GM19397 (cell line): ENCODE results near the gene SPRR2F.
"Not testable (repeated sequence)": the region's sequence is repeated elsewhere in the genome, so short reads cannot be mapped to it uniquely, and the experiment has no call there.

Experiments used
- ATAC-seq: cut with Tn5 transposase; IDR thresholded peaks from one replicate; pipeline ENCODE4 v1.9.1; 2021; ENCODE audit warnings: mild to moderate bottlenecking, moderate library complexity; ENCODE audit not compliant: unreplicated experiment

The SPRR2F gene, protein sequence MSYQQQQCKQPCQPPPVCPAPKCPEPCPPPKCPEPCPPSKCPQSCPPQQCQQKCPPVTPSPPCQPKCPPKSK

DNA sequence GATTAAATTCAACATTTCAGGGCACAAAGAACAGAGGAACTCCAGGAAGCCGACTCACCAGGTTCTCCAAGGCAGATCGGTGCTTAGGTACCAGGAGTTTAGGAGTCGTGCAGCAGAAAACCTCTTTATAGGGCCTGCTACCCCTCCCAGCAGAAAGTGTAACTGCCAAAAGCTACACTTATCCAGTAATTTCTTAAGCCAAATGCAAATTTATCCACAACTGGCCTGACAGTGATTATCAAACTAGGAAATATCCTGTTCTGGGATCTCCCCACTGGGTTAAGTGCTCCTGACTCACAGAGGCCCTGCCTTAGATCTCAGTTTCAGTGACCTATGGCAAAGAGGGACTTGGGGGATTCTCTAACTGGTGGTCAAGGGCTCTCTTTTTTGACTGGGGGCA lies at the start of gene SPRR2F:
TSS of gene SPRR2F (minus strand) at position 101 of the 400 bp plus-strand sequence. CDS start 783 bp downstream, outside the sequence.
- ATAC-seq: no peak

DNA sequence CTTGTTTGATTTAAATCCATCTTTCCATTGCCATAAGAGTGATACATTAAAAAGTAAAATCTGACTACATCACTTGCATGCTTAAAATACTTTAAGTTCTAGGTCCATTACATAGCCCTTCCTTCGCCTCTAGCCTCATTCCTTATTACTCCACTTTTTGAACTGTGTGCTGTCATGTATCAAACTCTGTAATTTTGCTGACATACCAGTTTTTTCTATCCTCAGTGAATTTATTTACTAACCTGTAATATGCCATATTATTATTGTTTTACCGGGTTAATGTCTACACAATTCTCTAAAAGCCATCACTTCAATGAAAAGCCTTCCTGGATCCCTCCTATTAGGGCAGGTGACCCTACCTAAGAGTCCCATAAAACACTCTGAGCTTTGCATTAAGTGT lies 42.2 kb upstream of the SPRR2F start:
- ATAC-seq: no peak

DNA sequence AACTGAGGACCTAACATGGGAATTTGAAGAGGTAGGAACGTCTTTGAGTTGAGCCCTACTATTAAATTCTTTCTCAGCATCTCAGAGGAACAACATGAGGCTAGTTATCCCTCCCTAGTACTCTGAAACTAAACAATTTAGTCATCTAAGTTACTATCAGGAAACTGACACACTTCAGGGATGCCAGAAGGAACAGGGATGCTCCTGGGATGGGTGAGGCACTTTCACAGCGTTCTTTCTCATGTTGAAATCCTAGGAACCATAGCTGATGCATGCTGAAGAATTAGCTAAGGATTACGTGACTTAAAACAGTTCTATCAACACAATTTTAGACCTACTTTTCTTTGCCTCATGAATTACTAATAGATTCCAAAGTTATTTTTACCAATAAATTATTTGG lies 39.2 kb upstream of the SPRR2F start:
- no peak for ATAC-seq

- ATAC-seq: no peak
Observed at GRCh38 chr1:153150846-153151245, 37.5 kb upstream of the SPRR2F start, which contains the start of gene SPRR2G. SPRR2G (minus strand) TSS chr1:153150890; CDS start chr1:153150110, 780 bp downstream.

DNA sequence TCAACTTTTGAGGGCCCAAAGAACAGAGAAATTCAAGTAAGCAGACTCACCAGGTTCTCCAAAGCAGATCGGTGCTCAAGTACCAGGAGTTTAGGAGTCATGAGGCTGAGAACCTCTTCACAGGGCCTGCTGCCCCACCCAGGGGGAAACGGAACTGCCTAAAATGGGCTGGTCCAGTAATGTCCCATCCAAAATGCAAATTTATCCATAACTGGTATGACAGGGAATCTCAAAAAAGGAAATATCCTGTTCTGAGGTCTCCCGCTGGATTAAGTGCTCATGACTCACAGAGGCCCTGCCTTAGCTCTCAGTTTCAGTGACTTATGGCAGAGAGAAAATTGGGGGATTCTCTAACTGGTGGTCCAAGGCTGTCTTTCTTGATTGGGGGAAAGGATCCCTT lies 28.1 kb upstream of the SPRR2F start:
- ATAC-seq: no peak

GRCh38 chr1:153140484-153140883 lies 27.2 kb upstream of the SPRR2F start:
- ATAC-seq: no peak

- no peak for ATAC-seq
Observed at GRCh38 chr1:153133743-153134142, 20.4 kb upstream of the SPRR2F start.

GRCh38 chr1:153133267-153133666 lies 20.0 kb upstream of the SPRR2F start:
- ATAC-seq: no peak

- not testable (repeated sequence) for ATAC-seq
Observed at GRCh38 chr1:153128688-153129087, 15.4 kb upstream of the SPRR2F start.

DNA sequence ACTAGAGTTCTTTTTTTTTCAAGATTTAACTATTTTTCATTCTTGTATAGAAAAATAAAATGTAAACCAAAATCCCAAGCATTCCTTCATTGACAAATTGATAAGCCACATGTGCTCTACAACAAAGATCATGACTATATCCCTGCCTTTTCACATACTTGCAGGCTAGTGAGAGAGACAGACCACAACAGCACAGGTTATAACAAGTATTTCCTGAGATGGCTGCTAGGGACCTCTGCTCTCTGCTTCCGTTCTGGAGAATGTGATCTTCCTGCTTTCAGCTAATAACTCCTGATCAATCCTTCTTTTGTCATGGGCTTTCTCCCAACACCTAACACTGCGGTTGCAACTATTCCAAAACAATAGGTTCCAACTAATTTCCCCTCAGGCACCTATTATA lies 14.0 kb upstream of the SPRR2F start:
- ATAC-seq: no peak

- no peak for ATAC-seq
Observed at GRCh38 chr1:153125536-153125935, 12.2 kb upstream of the SPRR2F start.

DNA sequence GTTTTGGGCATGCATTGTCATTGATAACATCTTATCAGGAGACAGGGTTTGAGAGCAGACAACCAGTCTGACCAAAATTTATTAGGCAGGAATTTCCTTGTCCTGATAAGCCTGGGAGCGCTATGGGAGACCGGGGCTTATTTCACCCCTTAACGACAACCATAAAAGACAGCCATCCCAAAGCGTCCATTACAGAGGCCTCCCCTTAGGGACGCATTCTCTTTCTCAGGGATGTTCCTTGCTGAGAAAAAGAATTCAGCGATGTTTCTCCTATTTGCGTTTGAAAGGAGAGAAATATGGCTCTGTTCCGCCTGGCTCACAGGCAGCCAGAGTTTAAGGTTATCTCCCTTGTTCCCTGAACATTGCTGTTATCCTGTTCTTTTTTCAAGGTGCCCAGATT lies 10.5 kb upstream of the SPRR2F start:
- ATAC-seq: not testable (repeated sequence)

GRCh38 chr1:153122831-153123421 lies 9.6 kb upstream of the SPRR2F start:
- no peak for ATAC-seq

DNA sequence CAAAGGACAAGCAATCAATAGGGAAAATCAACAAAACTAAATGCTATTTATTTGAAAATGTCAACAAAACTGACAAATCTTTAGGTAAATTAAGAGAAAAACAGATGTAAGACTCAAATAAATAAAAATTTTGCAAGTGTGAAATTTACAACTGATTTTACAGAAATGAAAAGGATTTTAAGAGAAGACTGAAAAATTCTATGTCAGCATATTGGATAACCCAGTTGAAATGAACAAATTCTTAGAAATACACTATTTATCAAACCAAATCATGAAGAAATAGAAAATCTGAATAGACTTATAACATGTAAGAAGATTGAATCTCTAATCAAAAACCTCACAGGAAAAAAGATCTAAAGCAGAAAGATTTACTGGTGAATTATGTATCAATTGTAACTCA lies 7.6 kb upstream of the SPRR2F start:
- no peak for ATAC-seq

GRCh38 chr1:153119491-153119971 lies 6.2 kb upstream of the SPRR2F start:
- ATAC-seq: no peak

GRCh38 chr1:153115264-153115663 lies 1.9 kb upstream of the SPRR2F start:
- not testable (repeated sequence) for ATAC-seq

DNA sequence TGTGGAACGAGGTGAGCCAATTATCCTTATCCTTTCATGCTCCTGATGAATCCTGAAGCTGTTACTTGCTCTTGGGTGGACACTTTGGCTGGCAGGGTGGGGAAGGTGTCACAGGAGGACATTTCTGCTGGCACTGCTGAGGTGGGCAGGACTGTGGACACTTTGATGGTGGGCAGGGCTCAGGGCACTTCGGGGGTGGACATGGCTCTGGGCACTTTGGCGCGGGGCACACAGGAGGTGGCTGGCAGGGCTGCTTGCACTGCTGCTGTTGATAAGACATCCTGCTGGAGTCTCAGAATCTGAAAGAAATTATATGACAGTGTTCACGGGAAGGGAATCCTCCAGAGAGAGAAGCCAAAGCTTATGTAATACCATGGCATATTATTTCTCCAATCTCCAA lies 862 bp downstream of the SPRR2F start:
- not testable (repeated sequence) for ATAC-seq

- no peak for ATAC-seq
Observed at GRCh38 chr1:153100245-153100644, 13.1 kb downstream of the SPRR2F start.

GRCh38 chr1:153099461-153100045 lies 13.8 kb downstream of the SPRR2F start:
- no peak for ATAC-seq

- ATAC-seq: no peak
Observed at GRCh38 chr1:153095764-153096163, 17.6 kb downstream of the SPRR2F start.

DNA sequence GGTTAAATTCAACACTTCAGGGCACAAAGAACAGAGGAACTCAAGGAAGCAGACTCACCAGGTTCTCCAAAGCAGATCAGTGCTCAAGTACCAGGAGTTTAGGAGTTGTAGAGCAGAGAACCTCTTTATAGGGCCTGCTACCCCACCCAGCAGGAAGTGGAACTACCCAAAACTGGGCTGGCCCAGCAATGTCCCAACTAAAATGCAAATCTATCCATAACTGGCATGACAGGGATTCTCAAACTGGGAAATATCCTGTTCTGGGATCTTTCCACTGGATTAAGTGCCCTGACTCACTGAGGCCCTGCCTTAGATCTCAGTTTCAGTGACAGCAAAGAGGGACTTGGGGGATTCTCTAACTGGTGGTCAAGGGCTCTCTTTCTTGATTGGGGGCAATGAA lies 18.9 kb downstream of the SPRR2F start, which contains the start of gene SPRR2E:
TSS of gene SPRR2E (minus strand) at position 101 of the 400 bp plus-strand sequence. CDS start 775 bp downstream, outside the sequence.
- no peak for ATAC-seq

GRCh38 chr1:153087652-153088051 lies 25.7 kb downstream of the SPRR2F start:
- no peak for ATAC-seq
